Liver (tissue), 9 donors: ENCODE results near the gene SLC4A8. TPM values are rescaled to one million over a fixed set of nuclear protein-coding genes. Genes with fewer than 3 reads are reported as not detected.

Experiments
- DNase-seq: peaks from one replicate; pipeline ENCODE4 v3.0.0-alpha.2; 2017; ENCODE audit warnings: low spot score
- H3K27ac ChIP-seq, 2 donors: one replicate each; pipeline ENCODE4 v1.7.0; 2013; ENCODE audit warnings: inconsistent platforms in 2 of 2, low read length in 2 of 2, control low read depth in 1 of 2, low read depth in 1 of 2, mild to moderate bottlenecking in 1 of 2
- H3K27me3 ChIP-seq, 4 donors: one replicate each; pipeline versions ENCODE4 v1.6.1 to v1.7.0; 2013; ENCODE audit warnings: low read length in 3 of 4, inconsistent platforms in 1 of 4, mild to moderate bottlenecking in 1 of 4, moderate library complexity in 1 of 4; ENCODE audit not compliant: control insufficient read depth in 4 of 4, insufficient read depth in 4 of 4
- H3K36me3 ChIP-seq, 4 donors: one replicate each; pipeline versions ENCODE4 v1.6.1 to v1.7.0; 2013; ENCODE audit warnings: low read length in 3 of 4, mild to moderate bottlenecking in 3 of 4, low read depth in 1 of 4, moderate library complexity in 1 of 4; ENCODE audit not compliant: control insufficient read depth in 4 of 4, insufficient read depth in 3 of 4
- H3K4me1 ChIP-seq, 4 donors: one replicate each; pipeline versions ENCODE4 v1.6.1 to v1.7.0; 2013; ENCODE audit warnings: low read length in 3 of 4, mild to moderate bottlenecking in 3 of 4, moderate library complexity in 1 of 4; ENCODE audit not compliant: control insufficient read depth in 4 of 4, insufficient read depth in 4 of 4
- H3K4me3 ChIP-seq, 3 donors: one replicate each; pipeline versions ENCODE4 v1.6.1 to v1.7.0; 2013; ENCODE audit warnings: low read length in 3 of 3, control low read depth in 1 of 3, low read depth in 1 of 3, mild to moderate bottlenecking in 1 of 3
- H3K9ac ChIP-seq, 2 donors: one replicate each; pipeline ENCODE4 v1.7.0; 2013; ENCODE audit warnings: low read length in 2 of 2, mild to moderate bottlenecking in 2 of 2, moderate library complexity in 2 of 2, control low read depth in 1 of 2, low read depth in 1 of 2
- H3K9me3 ChIP-seq, 4 donors: one replicate each; pipeline versions ENCODE4 v1.6.1 to v1.7.0; 2013; ENCODE audit warnings: low read length in 3 of 4; ENCODE audit not compliant: control insufficient read depth in 4 of 4
- EGR1 ChIP-seq, 2 donors: IDR thresholded peaks; 2 replicates each; pipeline ENCODE4 v1.6.1; 2016 to 2018; ENCODE audit warnings: antibody characterized with exemption in 2 of 2, low read depth in 2 of 2
- FOXA1 ChIP-seq: IDR thresholded peaks from 2 replicates; pipeline ENCODE4 v1.6.1; 2016; ENCODE audit warnings: antibody characterized with exemption
- FOXA2 ChIP-seq: IDR thresholded peaks from 2 replicates; pipeline ENCODE4 v1.6.1; 2016; ENCODE audit warnings: antibody characterized with exemption
- GABPA ChIP-seq, 2 donors: IDR thresholded peaks in 1 of 2; conservative IDR thresholded peaks in 1 of 2; 2 replicates each; pipeline ENCODE4 v1.6.1; 2016; ENCODE audit warnings: antibody characterized with exemption in 2 of 2, mild to moderate bottlenecking in 1 of 2, moderate library complexity in 1 of 2
- HNF4A ChIP-seq, 2 donors: conservative IDR thresholded peaks; 2 replicates each; pipeline ENCODE4 v1.6.1; 2016; ENCODE audit warnings: antibody characterized with exemption in 2 of 2, mild to moderate bottlenecking in 2 of 2
- HNF4G ChIP-seq: IDR thresholded peaks from 2 replicates; pipeline ENCODE4 v1.6.1; 2016; ENCODE audit warnings: antibody characterized with exemption
- JUND ChIP-seq, 2 donors: IDR thresholded peaks; 2 replicates each; pipeline ENCODE4 v1.6.1; 2016; ENCODE audit warnings: antibody characterized with exemption in 2 of 2
- NR2F2 ChIP-seq: IDR thresholded peaks from 2 replicates; pipeline ENCODE4 v1.6.1; 2016; ENCODE audit warnings: antibody characterized with exemption
- RAD21 ChIP-seq, 2 donors: IDR thresholded peaks; 2 replicates each; pipeline ENCODE4 v1.6.1; 2016; ENCODE audit warnings: antibody characterized with exemption in 2 of 2, mild to moderate bottlenecking in 2 of 2
- RXRA ChIP-seq, 2 donors: IDR thresholded peaks; 2 replicates each; pipeline ENCODE4 v1.6.1; 2017 to 2018; ENCODE audit warnings: antibody characterized with exemption in 2 of 2, mild to moderate bottlenecking in 1 of 2
- SP1 ChIP-seq: IDR thresholded peaks from 2 replicates; pipeline ENCODE4 v1.6.1; 2018; ENCODE audit warnings: antibody characterized with exemption, mild to moderate bottlenecking
- TAF1 ChIP-seq: conservative IDR thresholded peaks from 2 replicates; pipeline ENCODE4 v1.6.1; 2016; ENCODE audit warnings: antibody characterized with exemption, mild to moderate bottlenecking
- YY1 ChIP-seq: IDR thresholded peaks from 2 replicates; pipeline ENCODE4 v1.6.1; 2016; ENCODE audit warnings: antibody characterized with exemption, mild to moderate bottlenecking
- WGBS: extraction: QIAGEN DNeasy Blood & Tissue Kit; methylation state at CpG from one replicate; pipeline ENCODE4 v1.1.7; 2013; 5-methylcytosine and 5-hydroxymethylcytosine counted together
- polyA plus RNA-seq, 2 donors: library from polyadenylated mRNA; stranded (reverse) in 1 of 2; unstranded in 1 of 2; fragments of 200-250 nt in 1 of 2; fragments of >200 nt in 1 of 2; fragmentation: Nextera tagmentation in 1 of 2; extraction: Ambion mirVana in 1 of 2; gene quantifications; one replicate each; pipeline versions ENCODE4 v1.2.1 to v1.2.3, GENCODE V29; 2013 to 2015
- total RNA-seq, 2 donors: library from RNA; depleted of rRNA; stranded (reverse); fragments of >200 nt; gene quantifications; one replicate each; pipeline ENCODE4 v1.2.3, GENCODE V29; 2014
- TF ChIP-seq, protein P1 (sequence below): fragments of 150-350 bp; IDR thresholded peaks from 2 replicates; pipeline ENCODE4 v1.5.1; 2017; ENCODE audit warnings: improper control_type of control experiment, low read depth, low read length; ENCODE audit not compliant: missing input control
- TF ChIP-seq, protein P2 (sequence below): IDR thresholded peaks from 2 replicates; pipeline ENCODE4 v1.6.1; 2016; ENCODE audit warnings: antibody characterized with exemption
- TF ChIP-seq, protein P3 (sequence below): IDR thresholded peaks from 2 replicates; pipeline ENCODE4 v1.6.1; 2016; ENCODE audit warnings: antibody characterized with exemption, mild to moderate bottlenecking
- TF ChIP-seq, protein P4 (sequence below): IDR thresholded peaks from 2 replicates; pipeline ENCODE4 v1.6.1; 2016; ENCODE audit warnings: antibody characterized with exemption
- TF ChIP-seq, protein P5 (sequence below): IDR thresholded peaks from 2 replicates; pipeline ENCODE4 v1.6.1; 2016; ENCODE audit warnings: antibody characterized with exemption
- donor health status: healthy.
- donor health status: healthy.
- donor health status: healthy.
- donor health status: healthy.
- donor health status: healthy.

Gene SLC4A8
- total and polyA plus RNA-seq, 4 donors = 0.07 to 1.0 (median 0.75) TPM; not detected in 1

DNA sequence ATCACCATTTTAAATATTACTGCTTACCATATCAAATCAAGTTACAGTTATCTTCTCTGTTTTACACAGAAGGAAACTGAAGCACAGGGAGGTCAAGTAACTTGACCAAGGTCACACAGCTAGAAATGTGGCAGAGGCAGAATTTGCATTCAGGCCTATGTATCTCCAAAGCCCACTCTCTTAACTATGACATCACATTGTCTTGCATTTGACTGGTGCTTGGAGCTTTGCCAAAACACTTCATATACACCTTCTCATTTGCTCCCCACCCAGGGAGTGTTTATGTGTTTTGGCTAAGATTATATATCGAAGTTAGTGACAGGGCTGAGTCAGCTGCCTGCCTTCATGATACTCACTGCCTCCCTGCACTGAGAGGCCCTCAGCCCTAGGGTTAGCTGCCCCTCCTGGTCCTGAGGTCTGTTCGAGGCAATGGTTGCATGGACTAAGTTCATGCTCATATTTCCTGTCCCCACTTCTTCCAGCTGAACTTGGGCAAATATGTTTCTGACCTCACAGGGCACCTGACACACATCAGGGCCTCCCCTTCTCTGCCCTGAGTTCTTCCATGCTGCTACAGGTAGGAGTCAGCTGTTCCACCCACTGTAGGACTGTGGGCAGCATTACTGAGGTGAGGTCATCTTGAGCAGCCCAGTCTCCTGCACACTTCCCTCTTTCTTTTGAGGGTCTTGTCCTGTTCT, 35.2 kb upstream of the SLC4A8 start:
- H3K36me3 ChIP-seq = no peaks in the 10 kb centered on the region
- TF ChIP-seq FOXA2 = no peak
- TF ChIP-seq TAF1 = no peak
- TF ChIP-seq NR2F2 = no peak
- TF ChIP-seq EGR1 (IDR thresholded peaks at IDR 0.05; ENCODE audit: low read depth in 2 of 2) = no peak
- TF ChIP-seq HNF4A (conservative IDR thresholded peaks at IDR 0.05) = no peak
- TF ChIP-seq RAD21 (IDR thresholded peaks at IDR 0.05) = no peak
- TF ChIP-seq HNF4G = no peak
- TF ChIP-seq, protein P1, sequence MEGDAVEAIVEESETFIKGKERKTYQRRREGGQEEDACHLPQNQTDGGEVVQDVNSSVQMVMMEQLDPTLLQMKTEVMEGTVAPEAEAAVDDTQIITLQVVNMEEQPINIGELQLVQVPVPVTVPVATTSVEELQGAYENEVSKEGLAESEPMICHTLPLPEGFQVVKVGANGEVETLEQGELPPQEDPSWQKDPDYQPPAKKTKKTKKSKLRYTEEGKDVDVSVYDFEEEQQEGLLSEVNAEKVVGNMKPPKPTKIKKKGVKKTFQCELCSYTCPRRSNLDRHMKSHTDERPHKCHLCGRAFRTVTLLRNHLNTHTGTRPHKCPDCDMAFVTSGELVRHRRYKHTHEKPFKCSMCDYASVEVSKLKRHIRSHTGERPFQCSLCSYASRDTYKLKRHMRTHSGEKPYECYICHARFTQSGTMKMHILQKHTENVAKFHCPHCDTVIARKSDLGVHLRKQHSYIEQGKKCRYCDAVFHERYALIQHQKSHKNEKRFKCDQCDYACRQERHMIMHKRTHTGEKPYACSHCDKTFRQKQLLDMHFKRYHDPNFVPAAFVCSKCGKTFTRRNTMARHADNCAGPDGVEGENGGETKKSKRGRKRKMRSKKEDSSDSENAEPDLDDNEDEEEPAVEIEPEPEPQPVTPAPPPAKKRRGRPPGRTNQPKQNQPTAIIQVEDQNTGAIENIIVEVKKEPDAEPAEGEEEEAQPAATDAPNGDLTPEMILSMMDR = no peak
- TF ChIP-seq, protein P2, sequence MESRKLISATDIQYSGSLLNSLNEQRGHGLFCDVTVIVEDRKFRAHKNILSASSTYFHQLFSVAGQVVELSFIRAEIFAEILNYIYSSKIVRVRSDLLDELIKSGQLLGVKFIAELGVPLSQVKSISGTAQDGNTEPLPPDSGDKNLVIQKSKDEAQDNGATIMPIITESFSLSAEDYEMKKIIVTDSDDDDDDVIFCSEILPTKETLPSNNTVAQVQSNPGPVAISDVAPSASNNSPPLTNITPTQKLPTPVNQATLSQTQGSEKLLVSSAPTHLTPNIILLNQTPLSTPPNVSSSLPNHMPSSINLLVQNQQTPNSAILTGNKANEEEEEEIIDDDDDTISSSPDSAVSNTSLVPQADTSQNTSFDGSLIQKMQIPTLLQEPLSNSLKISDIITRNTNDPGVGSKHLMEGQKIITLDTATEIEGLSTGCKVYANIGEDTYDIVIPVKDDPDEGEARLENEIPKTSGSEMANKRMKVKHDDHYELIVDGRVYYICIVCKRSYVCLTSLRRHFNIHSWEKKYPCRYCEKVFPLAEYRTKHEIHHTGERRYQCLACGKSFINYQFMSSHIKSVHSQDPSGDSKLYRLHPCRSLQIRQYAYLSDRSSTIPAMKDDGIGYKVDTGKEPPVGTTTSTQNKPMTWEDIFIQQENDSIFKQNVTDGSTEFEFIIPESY = no peak
- TF ChIP-seq YY1 = no peak
- TF ChIP-seq, protein P3, sequence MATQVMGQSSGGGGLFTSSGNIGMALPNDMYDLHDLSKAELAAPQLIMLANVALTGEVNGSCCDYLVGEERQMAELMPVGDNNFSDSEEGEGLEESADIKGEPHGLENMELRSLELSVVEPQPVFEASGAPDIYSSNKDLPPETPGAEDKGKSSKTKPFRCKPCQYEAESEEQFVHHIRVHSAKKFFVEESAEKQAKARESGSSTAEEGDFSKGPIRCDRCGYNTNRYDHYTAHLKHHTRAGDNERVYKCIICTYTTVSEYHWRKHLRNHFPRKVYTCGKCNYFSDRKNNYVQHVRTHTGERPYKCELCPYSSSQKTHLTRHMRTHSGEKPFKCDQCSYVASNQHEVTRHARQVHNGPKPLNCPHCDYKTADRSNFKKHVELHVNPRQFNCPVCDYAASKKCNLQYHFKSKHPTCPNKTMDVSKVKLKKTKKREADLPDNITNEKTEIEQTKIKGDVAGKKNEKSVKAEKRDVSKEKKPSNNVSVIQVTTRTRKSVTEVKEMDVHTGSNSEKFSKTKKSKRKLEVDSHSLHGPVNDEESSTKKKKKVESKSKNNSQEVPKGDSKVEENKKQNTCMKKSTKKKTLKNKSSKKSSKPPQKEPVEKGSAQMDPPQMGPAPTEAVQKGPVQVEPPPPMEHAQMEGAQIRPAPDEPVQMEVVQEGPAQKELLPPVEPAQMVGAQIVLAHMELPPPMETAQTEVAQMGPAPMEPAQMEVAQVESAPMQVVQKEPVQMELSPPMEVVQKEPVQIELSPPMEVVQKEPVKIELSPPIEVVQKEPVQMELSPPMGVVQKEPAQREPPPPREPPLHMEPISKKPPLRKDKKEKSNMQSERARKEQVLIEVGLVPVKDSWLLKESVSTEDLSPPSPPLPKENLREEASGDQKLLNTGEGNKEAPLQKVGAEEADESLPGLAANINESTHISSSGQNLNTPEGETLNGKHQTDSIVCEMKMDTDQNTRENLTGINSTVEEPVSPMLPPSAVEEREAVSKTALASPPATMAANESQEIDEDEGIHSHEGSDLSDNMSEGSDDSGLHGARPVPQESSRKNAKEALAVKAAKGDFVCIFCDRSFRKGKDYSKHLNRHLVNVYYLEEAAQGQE = no peak
- no peak for TF ChIP-seq JUND (IDR thresholded peaks at IDR 0.05)
- TF ChIP-seq GABPA (IDR thresholded peaks at IDR 0.05 in 1 of 2, conservative IDR thresholded peaks at IDR 0.05 in 1 of 2) = no peak
- TF ChIP-seq FOXA1 = no peak
- TF ChIP-seq, protein P4, sequence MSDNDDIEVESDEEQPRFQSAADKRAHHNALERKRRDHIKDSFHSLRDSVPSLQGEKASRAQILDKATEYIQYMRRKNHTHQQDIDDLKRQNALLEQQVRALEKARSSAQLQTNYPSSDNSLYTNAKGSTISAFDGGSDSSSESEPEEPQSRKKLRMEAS = no peak
- TF ChIP-seq SP1 = no peak
- no peak for TF ChIP-seq RXRA (IDR thresholded peaks at IDR 0.05)
- TF ChIP-seq, protein P5, sequence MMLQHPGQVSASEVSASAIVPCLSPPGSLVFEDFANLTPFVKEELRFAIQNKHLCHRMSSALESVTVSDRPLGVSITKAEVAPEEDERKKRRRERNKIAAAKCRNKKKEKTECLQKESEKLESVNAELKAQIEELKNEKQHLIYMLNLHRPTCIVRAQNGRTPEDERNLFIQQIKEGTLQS = no peak
- H3K27ac ChIP-seq = no peak overlapping the region
- no peaks in the 10 kb centered on the region for H3K27me3 ChIP-seq
- no peak overlapping the region for H3K9ac ChIP-seq
- 80% methylated on average over 2 of the region's 2 CpGs for WGBS
- H3K9me3 ChIP-seq = no peaks in the 10 kb centered on the region
- DNase-seq = peak; percentile 62
- H3K4me1 ChIP-seq = peaks cover 2 to 12% (median 7%) of the 10 kb centered on the region in 4 donors
- H3K4me3 ChIP-seq = no peak overlapping the region
